ENCODE data around the gene MSANTD4. TPM values are rescaled to one million over a fixed set of nuclear protein-coding genes. Genes with fewer than 3 reads are reported as not detected.

The MSANTD4 gene
- total RNA-seq, 4 donors from 2014 or later: 3.0 to 13.5 (median 6.7) TPM

GRCh38 chr11:105960252-105961245 lies 61.5 kb downstream of the MSANTD4 start:
- Histone ChIP-seq H3K4me1 (no peaks in the 10 kb centered on the region), H3K27ac (no peak overlapping the region), H3K36me3 (no peaks in the 10 kb centered on the region), H3K27me3 (no peaks in the 10 kb centered on the region), H3K9me3 (peaks cover 0 to 4% (median 0%) of the 10 kb centered on the region in 3 donors), H3K4me3 (no peak overlapping the region)
- no peak for TF ChIP-seq CTCF (IDR thresholded peaks at IDR 0.05)
- no peak for TF ChIP-seq POLR2A (IDR thresholded peaks at IDR 0.05)
- 81 to 91% methylated on average over 8 to 12 of the region's 22 CpGs for WGBS, 2 donors
- DNase-seq: no peak
- intact Hi-C loops (cut with DNase I): no loop called here

Small RNA genes within 50 kb of the gene (small RNA-seq; reads per million reads assigned to genes)
- 0 reads per million in 4 donors for gene RNU6-277P

Other genes with a start within 250 kb of the MSANTD4 start
- 1 to 10 TPM in 3 of 4 donors, under 1 TPM in 1; 0.70 to 5.5 (median 2.4) TPM for gene KBTBD3, start 55.1 kb upstream of the MSANTD4 start, total RNA-seq
- gene AASDHPPT, start 55.4 kb upstream of the MSANTD4 start, total RNA-seq: 10 to 100 TPM; 21.7 to 41.6 (median 33.1) TPM